HFF-Myc (cell line): ENCODE data around the gene GPRIN2.

ENCODE experiments used
- DNase-seq: peaks from one replicate; pipeline ENCODE4 v3.0.0-alpha.2; 2011; ENCODE audit warnings: low read depth; ENCODE audit errors: extremely low read depth
- H3K4me3 ChIP-seq: replicated peaks from 2 replicates; pipeline ENCODE4 v1.5.1; 2011; ENCODE audit warnings: low read depth, mild to moderate bottlenecking, control low read depth, low read length
- TF ChIP-seq, protein P1 (sequence below): IDR thresholded peaks from 2 replicates; pipeline ENCODE4 v1.5.1; 2012; ENCODE audit warnings: mild to moderate bottlenecking, low read depth, low read length, control low read depth; ENCODE audit errors: missing control alignments

The GPRIN2 gene

DNA sequence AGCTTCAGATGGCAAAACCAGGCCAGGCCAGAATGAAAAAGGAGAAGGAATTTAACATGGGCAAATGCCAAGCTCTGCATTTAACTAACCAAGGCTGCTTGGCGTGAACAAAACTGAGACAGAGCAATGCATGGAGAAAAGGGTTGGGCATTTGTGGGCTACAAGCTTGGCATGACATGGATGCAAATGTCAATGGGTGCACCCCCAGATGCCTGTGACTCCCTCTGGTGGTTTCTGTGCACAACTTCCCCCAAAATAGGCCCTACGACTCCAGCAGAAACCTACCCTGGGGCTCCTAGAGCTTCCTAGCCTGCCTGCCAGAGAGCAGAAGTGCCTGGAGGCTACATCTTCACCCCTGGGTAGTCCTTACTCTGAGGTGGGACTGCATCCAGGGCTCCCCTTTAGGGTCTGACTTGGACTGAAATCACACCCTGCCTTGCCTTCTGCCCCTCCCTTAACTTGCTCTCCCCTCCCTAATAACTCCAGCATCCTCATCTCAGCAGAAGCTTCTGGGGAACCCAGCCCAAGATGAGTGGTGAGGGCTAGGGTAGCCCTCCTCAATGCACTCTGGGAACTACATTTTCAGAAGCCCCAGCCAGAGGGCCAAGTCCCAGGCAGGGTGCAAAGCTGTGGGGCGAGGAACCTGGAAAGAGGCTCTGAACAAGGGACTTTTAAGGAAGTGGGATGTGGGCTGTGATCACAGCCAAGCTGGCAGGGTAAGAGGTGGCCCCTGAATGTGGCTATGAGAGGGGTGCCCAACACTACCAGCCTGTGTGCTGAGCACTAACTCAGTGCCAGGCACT lies 11.3 kb downstream of the GPRIN2 start:
- TF ChIP-seq, protein P1, sequence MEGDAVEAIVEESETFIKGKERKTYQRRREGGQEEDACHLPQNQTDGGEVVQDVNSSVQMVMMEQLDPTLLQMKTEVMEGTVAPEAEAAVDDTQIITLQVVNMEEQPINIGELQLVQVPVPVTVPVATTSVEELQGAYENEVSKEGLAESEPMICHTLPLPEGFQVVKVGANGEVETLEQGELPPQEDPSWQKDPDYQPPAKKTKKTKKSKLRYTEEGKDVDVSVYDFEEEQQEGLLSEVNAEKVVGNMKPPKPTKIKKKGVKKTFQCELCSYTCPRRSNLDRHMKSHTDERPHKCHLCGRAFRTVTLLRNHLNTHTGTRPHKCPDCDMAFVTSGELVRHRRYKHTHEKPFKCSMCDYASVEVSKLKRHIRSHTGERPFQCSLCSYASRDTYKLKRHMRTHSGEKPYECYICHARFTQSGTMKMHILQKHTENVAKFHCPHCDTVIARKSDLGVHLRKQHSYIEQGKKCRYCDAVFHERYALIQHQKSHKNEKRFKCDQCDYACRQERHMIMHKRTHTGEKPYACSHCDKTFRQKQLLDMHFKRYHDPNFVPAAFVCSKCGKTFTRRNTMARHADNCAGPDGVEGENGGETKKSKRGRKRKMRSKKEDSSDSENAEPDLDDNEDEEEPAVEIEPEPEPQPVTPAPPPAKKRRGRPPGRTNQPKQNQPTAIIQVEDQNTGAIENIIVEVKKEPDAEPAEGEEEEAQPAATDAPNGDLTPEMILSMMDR: peak; percentile 46
- no peak overlapping the region for H3K4me3 ChIP-seq
- DNase-seq: no peak

DNA sequence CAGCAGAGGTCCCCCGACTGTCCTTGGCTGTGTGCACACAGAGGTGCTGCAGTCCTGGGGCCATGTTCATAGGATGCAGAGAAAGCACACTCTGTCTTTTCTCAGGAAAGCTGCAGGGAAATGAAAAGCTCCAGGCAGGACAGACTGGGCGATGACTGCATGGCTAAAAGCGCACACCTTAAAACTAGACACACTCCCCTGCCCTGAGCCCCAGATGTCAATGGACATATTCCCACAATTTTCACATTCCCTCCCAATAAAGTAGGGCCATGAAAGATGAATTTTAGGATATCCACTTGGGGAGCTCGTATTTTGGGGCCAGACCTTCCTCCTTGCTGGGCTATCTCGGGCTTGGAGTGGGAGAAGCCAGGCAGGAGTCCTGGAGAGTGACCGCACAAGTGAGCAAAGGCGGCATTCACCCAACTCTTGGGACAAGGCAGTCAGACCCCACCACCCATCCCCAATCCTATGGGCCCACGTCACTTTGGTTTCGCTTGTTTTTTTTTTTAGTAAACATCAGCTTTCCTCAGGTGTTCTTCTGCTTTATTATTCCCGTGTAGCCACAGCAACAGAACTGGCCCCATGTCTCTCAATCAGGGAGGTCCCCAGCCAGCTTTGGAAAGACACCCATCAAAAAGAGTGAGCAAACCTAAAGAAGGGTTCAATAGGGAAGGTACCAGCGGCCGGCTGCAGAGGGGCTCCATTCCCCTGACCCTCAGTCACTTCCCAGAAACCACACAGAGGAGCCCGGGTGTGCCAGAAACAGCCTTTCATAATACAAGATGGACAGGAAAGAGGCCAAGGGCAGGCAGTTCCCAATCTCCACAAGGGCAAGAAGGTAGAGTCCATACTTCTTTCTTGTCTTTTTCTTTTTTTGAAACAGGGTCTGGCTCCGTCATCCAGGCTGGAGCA lies 12.7 kb downstream of the GPRIN2 start:
- TF ChIP-seq, protein P1: no peak
- no peak overlapping the region for H3K4me3 ChIP-seq
- no peak for DNase-seq

DNA sequence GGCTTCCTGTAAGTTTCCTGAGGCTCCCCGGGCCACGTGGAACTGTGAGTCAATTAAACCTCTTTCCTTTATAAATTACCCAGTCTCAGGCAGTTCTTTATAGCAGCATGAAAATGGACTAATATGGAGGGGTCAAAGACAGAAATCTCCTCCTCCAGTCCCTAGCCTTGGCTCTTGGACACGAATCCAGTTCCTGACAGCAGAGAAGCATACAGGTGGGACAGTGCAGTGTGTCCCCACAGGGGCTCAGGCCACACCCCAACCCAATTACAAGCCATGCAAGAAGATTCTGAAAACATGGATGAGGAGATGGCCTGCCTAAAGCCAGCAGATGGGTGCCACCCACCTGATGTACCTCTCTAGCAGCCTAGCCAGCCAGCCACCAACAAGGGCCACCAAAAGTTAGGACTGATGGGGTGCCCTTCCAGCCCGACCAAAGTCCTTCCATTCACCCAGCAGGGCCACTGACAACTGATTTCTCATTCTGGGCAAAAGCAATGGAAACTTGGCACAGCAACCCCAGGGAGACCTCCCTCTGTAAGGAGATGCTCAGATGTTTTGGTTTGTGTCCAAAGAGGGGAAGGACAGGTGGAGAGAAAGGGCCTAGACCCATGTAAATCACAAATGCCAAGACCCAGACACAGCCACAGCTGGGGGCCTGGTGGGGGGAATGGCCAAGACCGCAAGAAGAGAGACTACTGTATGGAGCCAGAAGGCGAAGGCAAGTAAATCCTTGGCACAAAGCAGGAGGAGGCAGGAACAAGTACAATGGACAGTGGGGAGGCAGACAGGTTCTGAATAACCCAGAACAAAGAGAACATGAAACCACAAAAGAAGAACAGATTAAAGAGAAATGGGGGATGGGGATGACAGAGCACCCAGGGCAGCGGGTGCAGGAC lies 13.6 kb downstream of the GPRIN2 start:
- no peak for DNase-seq
- TF ChIP-seq, protein P1: no peak

DNA sequence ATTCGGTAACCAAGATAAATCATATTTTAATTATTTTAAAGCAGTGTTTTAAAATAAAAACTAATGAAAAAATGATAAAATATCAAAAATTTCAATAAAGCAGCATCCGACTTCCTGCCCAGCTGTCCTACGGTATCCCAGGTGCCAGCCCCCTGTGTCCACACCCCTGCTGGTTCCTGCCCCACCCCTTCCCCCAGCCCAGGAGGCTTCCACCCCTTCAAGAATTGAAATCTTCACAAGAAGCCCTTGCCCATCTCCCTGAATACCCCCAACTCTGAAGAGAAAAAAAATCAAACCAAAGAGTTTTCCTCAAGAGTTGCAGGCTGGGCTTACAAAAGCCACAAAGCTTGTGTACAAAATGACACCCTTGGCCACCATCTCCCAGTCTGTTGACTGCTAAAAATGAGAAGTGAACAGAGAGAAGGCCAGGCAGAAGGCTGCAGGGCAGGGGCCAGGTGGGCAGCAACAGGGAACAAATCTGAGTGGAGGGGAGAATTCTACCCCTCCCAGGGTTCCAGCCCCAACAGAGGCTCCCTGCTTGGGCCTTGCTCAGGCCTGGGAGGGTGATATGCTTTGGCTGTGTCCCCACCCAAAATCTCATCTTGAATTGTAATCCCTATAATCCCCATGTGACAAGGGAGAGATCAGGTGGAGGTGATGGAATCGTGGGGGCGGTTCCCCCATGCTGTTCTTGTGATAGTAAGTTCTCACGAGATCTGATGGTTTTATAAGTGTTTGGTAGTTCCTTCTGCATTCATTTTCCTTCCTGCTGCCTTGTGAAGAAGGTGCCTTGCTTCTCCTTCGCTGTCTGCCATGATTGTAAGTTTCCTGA lies 14.5 kb downstream of the GPRIN2 start:
- TF ChIP-seq, protein P1: no peak
- H3K4me3 ChIP-seq: no peak overlapping the region
- no peak for DNase-seq

More for the DNA sequence above, 13.6 kb downstream of the GPRIN2 start:
- H3K4me3 ChIP-seq: no peak overlapping the region

DNA sequence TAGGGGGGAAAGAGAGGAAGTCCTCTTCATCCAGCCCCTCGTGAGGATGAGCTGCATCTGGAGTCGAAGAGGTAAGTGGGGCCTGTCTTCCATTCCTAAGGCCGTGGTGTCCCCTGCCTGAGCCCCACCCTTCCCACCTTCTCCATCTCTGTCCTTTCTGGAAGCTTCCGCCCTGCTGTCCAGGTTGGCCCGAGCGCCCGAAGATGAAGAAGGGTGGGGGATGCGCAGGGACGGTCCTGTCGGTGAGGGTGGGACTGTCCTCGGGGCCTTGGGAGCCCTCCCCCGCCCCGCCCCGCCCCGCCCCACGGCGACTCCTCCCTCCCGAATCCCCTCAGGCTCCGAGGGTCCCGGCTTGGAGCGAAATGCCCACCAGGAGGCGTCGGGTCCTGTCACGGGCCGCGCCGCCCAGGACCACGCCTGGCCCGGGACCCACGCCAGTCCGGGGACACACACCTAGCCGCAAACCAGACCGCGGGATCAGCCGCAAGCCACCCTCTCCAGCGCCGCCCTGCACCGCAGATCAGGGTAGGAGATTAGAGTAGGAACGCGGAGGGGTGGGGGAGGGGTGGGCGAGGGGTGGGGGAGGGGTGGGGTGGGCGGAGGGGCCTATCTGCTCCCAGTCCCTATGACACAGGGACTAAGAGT lies 15.3 kb downstream of the GPRIN2 start:
- no peak overlapping the region for H3K4me3 ChIP-seq
- TF ChIP-seq, protein P1: peak; percentile 19
- DNase-seq: no peak
